DND-41 (cell line): ENCODE results near the gene TMEM88.
A peak's percentile ranks its signal among the peaks of the same experiment; 100 is the strongest.

Experiments
- ATAC-seq: fragments of 200-7000 bp; cut with Tn5 transposase; 3 replicates; pipeline ENCODE4 v1.9.1; 2021; ENCODE audit warnings: low read depth; ENCODE audit not compliant: insufficient read depth
- DNase-seq: peaks from one replicate; pipeline ENCODE4 v3.0.0-alpha.2; 2020
- H2AFZ ChIP-seq: 2 replicates; pipeline ENCODE4 v1.6.0; 2012; ENCODE audit warnings: low read depth, low read length
- H3K27ac ChIP-seq: 2 replicates; pipeline ENCODE4 v1.5.1; 2012; ENCODE audit warnings: low read length, inconsistent platforms
- H3K27me3 ChIP-seq: fragments of 200-600 bp; sonication (generic); 2 replicates; pipeline ENCODE4 v1.6.0; 2012; ENCODE audit warnings: low read length, mild to moderate bottlenecking, inconsistent platforms; ENCODE audit not compliant: insufficient read depth, poor library complexity
- H3K36me3 ChIP-seq: 2 replicates; pipeline ENCODE4 v1.5.1; 2012; ENCODE audit warnings: low read length, inconsistent platforms; ENCODE audit not compliant: insufficient read depth
- H3K4me1 ChIP-seq: 2 replicates; pipeline ENCODE4 v1.5.1; 2012; ENCODE audit warnings: mild to moderate bottlenecking, low read length; ENCODE audit not compliant: insufficient read depth
- H3K4me2 ChIP-seq: 2 replicates; pipeline ENCODE4 v1.6.0; 2012; ENCODE audit warnings: mild to moderate bottlenecking, moderate library complexity, low read length, inconsistent platforms; ENCODE audit not compliant: insufficient read depth
- H3K4me3 ChIP-seq, 2 experiments: fragments of 200-600 bp in 1 of 2; shearing (Covaris generic) in 1 of 2; 2 replicates each; pipeline ENCODE4 v1.5.1; 2012 to 2016; ENCODE audit warnings: inconsistent platforms in 2 of 2, low read length in 2 of 2, mild to moderate bottlenecking in 2 of 2, low read depth in 1 of 2, moderate library complexity in 1 of 2
- H3K79me2 ChIP-seq: 2 replicates; pipeline ENCODE4 v1.6.0; 2012; ENCODE audit warnings: low read length, inconsistent platforms; ENCODE audit not compliant: insufficient read depth
- H3K9ac ChIP-seq: 2 replicates; pipeline ENCODE4 v1.6.0; 2012; ENCODE audit warnings: low read depth, mild to moderate bottlenecking, inconsistent platforms, low read length, moderate library complexity
- H3K9me3 ChIP-seq: 2 replicates; pipeline ENCODE4 v1.5.1; 2012; ENCODE audit warnings: low read length, moderate library complexity, mild to moderate bottlenecking, inconsistent platforms; ENCODE audit not compliant: insufficient read depth, severe bottlenecking
- H4K20me1 ChIP-seq: 2 replicates; pipeline ENCODE4 v1.6.0; 2012; ENCODE audit warnings: low read length; ENCODE audit not compliant: insufficient read depth
- CTCF ChIP-seq: IDR thresholded peaks from 2 replicates; pipeline ENCODE4 v1.5.1; 2012; ENCODE audit warnings: borderline replicate concordance, low read length, moderate library complexity, mild to moderate bottlenecking; ENCODE audit not compliant: poor library complexity, severe bottlenecking; ENCODE audit errors: extremely low read depth
- EZH2 ChIP-seq: IDR thresholded peaks from 3 replicates; pipeline ENCODE4 v1.6.1; 2012; ENCODE audit warnings: borderline replicate concordance, low read depth, mild to moderate bottlenecking, moderate library complexity, low read length, inconsistent platforms; ENCODE audit not compliant: severe bottlenecking

The TMEM88 gene

GRCh38 chr17:7897090-7897489 is 42.2 kb downstream of the TMEM88 start:
- Histone ChIP-seq H3K79me2 (no peaks in the 10 kb centered on the region), H3K4me3 (no peak overlapping the region), H3K9ac (no peak overlapping the region), H4K20me1 (no peaks in the 10 kb centered on the region), H3K36me3 (peaks cover 84% of the 10 kb centered on the region), H3K4me2 (no peak overlapping the region), H2AFZ (no peak overlapping the region), H3K9me3 (no peaks in the 10 kb centered on the region), H3K27me3 (no peaks in the 10 kb centered on the region), H3K4me1 (no peaks in the 10 kb centered on the region), H3K27ac (no peak overlapping the region)
- no peak for DNase-seq
- ATAC-seq = no peak
- TF ChIP-seq CTCF (no peak), EZH2 (no peak)

GRCh38 chr17:7897773-7898172 is 42.9 kb downstream of the TMEM88 start:
- Histone ChIP-seq H3K4me1 (no peaks in the 10 kb centered on the region), H3K36me3 (peaks cover 90% of the 10 kb centered on the region), H3K27me3 (no peaks in the 10 kb centered on the region), H2AFZ (no peak overlapping the region), H3K4me3 (no peak overlapping the region), H3K9ac (no peak overlapping the region), H3K4me2 (no peak overlapping the region), H4K20me1 (no peaks in the 10 kb centered on the region), H3K9me3 (no peaks in the 10 kb centered on the region), H3K27ac (no peak overlapping the region), H3K79me2 (no peaks in the 10 kb centered on the region)
- TF ChIP-seq CTCF = peak; percentile 41
- TF ChIP-seq EZH2 = no peak
- no peak for ATAC-seq
- no peak for DNase-seq

GRCh38 chr17:7903154-7904103 is 48.6 kb downstream of the TMEM88 start:
- H3K27me3 ChIP-seq = no peaks in the 10 kb centered on the region
- no peaks in the 10 kb centered on the region for H3K9me3 ChIP-seq
- peaks cover 99% of the 10 kb centered on the region for H3K36me3 ChIP-seq
- no peak overlapping the region for H2AFZ ChIP-seq
- H3K4me2 ChIP-seq = no peak overlapping the region
- ATAC-seq (no peak), DNase-seq (no peak)
- 0 out of 2 replicates have a peak, but pooled peaks cover 3% of the 10 kb centered on the region for H4K20me1 ChIP-seq
- no peak for TF ChIP-seq CTCF
- no peak for TF ChIP-seq EZH2
- no peaks in the 10 kb centered on the region for H3K4me1 ChIP-seq
- no peak overlapping the region for H3K4me3 ChIP-seq
- no peak overlapping the region for H3K9ac ChIP-seq
- no peak overlapping the region for H3K27ac ChIP-seq
- no peaks in the 10 kb centered on the region for H3K79me2 ChIP-seq
